ENCODE measurements around the gene KRCC1. TPM values are rescaled to one million over a fixed set of nuclear protein-coding genes. Genes with fewer than 3 reads are reported as not detected.

The KRCC1 gene
- total and polyA plus RNA-seq, 12 donors, result 18.5 to 27.0 (median 22.0) TPM

GRCh38 chr2:88078643-88079172, 23.1 kb upstream of the KRCC1 start:
- Histone ChIP-seq H3K4me1 (peaks cover 0 to 73% (median 35%) of the 10 kb centered on the region in 9 donors), H3K9me3 (no peaks in the 10 kb centered on the region), H3K27ac (peak overlapping the region in 6 of 10 donors; percentile 26 to 77 (median 64)), H3K27me3 (no peaks in the 10 kb centered on the region), H3K36me3 (no peaks in the 10 kb centered on the region), H3K4me3 (no peak overlapping the region)
- 35 to 37% methylated on average over 3 of the region's 3 CpGs for WGBS, 2 donors
- intact Hi-C loops (cut with DNase I), result no loop called here
- ATAC-seq, result no peak
- DNase-seq, result no peak
- TF ChIP-seq, protein P1, sequence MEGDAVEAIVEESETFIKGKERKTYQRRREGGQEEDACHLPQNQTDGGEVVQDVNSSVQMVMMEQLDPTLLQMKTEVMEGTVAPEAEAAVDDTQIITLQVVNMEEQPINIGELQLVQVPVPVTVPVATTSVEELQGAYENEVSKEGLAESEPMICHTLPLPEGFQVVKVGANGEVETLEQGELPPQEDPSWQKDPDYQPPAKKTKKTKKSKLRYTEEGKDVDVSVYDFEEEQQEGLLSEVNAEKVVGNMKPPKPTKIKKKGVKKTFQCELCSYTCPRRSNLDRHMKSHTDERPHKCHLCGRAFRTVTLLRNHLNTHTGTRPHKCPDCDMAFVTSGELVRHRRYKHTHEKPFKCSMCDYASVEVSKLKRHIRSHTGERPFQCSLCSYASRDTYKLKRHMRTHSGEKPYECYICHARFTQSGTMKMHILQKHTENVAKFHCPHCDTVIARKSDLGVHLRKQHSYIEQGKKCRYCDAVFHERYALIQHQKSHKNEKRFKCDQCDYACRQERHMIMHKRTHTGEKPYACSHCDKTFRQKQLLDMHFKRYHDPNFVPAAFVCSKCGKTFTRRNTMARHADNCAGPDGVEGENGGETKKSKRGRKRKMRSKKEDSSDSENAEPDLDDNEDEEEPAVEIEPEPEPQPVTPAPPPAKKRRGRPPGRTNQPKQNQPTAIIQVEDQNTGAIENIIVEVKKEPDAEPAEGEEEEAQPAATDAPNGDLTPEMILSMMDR (IDR thresholded peaks at IDR 0.05), result no peak

DNA sequence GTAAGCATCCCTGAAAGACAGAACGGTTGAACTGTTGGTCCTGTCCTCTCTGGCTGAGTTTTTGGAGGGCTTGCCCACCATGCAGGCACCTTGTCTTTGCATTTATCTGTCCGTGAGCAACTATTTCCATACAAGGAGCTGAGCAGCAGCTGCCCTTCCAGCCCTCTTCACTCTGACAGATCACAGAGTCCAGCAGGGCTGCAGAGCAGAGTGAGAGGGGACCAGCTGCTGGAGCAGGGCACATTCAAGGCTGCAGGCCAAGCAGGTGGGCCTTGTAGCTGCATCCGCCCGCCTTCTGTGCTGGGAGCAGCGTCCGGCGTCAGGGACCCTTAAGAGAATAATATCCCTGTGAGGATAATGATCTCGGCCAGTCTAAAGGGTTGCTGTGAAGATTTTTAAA, 21.5 kb upstream of the KRCC1 start:
- peaks cover 0 to 68% (median 31%) of the 10 kb centered on the region in 9 donors for H3K4me1 ChIP-seq
- peak; percentile 40 to 56 for DNase-seq
- peaks cover 0 to 4% (median 0%) of the 10 kb centered on the region in 11 donors for H3K9me3 ChIP-seq
- no peaks in the 10 kb centered on the region for H3K27me3 ChIP-seq
- 35 to 50% methylated on average over 8 of the region's 8 CpGs for WGBS, 2 donors
- TF ChIP-seq, protein P1 (IDR thresholded peaks at IDR 0.05), result no peak
- H3K36me3 ChIP-seq, result no peaks in the 10 kb centered on the region
- no peak overlapping the region for H3K4me3 ChIP-seq
- intact Hi-C loops (cut with DNase I), result no loop called here
- peak overlapping the region in 8 of 10 donors; percentile 28 to 77 (median 68) for H3K27ac ChIP-seq
- ATAC-seq, result peak; percentile 70 to 91 (median 88)

GRCh38 chr2:88074854-88075292, 19.3 kb upstream of the KRCC1 start:
- TF ChIP-seq, protein P1 (IDR thresholded peaks at IDR 0.05), result no peak
- ATAC-seq (no peak), DNase-seq (no peak)
- intact Hi-C loops (cut with DNase I), result no loop called here
- H3K27ac ChIP-seq, result peak overlapping the region in 9 of 10 donors; percentile 11 to 76 (median 39)
- H3K9me3 ChIP-seq, result peaks cover 0 to 4% (median 0%) of the 10 kb centered on the region in 11 donors
- H3K27me3 ChIP-seq, result peaks cover 0 to 4% (median 0%) of the 10 kb centered on the region in 7 donors
- H3K36me3 ChIP-seq, result no peaks in the 10 kb centered on the region
- H3K4me1 ChIP-seq, result peaks cover 0 to 60% (median 19%) of the 10 kb centered on the region in 9 donors
- H3K4me3 ChIP-seq, result no peak overlapping the region
- 47 to 61% methylated on average over 4 of the region's 4 CpGs for WGBS, 2 donors

GRCh38 chr2:88074150-88074549, 18.6 kb upstream of the KRCC1 start:
- Histone ChIP-seq H3K27ac (peak overlapping the region in 9 of 10 donors; percentile 11 to 76 (median 39)), H3K36me3 (no peaks in the 10 kb centered on the region), H3K4me1 (peaks cover 0 to 53% (median 14%) of the 10 kb centered on the region in 9 donors), H3K4me3 (no peak overlapping the region), H3K9me3 (peaks cover 0 to 4% (median 0%) of the 10 kb centered on the region in 11 donors), H3K27me3 (peaks cover 0 to 4% (median 0%) of the 10 kb centered on the region in 7 donors)
- ATAC-seq (peak in 1 of 8 donors; percentile 59), DNase-seq (no peak)
- intact Hi-C loops (cut with DNase I), result no loop called here
- TF ChIP-seq, protein P1 (IDR thresholded peaks at IDR 0.05), result no peak
